OCI-LY1 (cell line): ENCODE results near the gene BCKDHB.

Experiments
- H2AFZ ChIP-seq: fragments of 200-600 bp; sonication (generic), shearing (Covaris generic); 2 replicates; pipeline ENCODE4 v1.6.0; 2014; ENCODE audit warnings: antibody characterized with exemption, mild to moderate bottlenecking, low read length
- H3F3A ChIP-seq: fragments of 200-600 bp; sonication (generic), shearing (Covaris generic); 2 replicates; pipeline ENCODE4 v1.6.0; 2014; ENCODE audit warnings: mild to moderate bottlenecking, antibody characterized with exemption, low read length, moderate library complexity; ENCODE audit not compliant: insufficient read depth
- H3K27ac ChIP-seq: fragments of 200-600 bp; sonication (generic); 2 replicates; pipeline ENCODE4 v1.5.1; 2014; ENCODE audit warnings: low read length, mixed run types, mild to moderate bottlenecking, low read depth; ENCODE audit not compliant: poor library complexity, severe bottlenecking
- H3K27me3 ChIP-seq: fragments of 200-600 bp; sonication (generic); 2 replicates; pipeline ENCODE4 v1.6.0; 2014; ENCODE audit warnings: antibody characterized with exemption, mild to moderate bottlenecking, low read length, moderate library complexity; ENCODE audit not compliant: insufficient read depth
- H3K36me3 ChIP-seq: fragments of 200-600 bp; sonication (generic); 2 replicates; pipeline ENCODE4 v1.6.1; 2014; ENCODE audit warnings: mild to moderate bottlenecking, antibody characterized with exemption, low read length, moderate library complexity, mixed read lengths; ENCODE audit not compliant: insufficient read depth
- H3K4me1 ChIP-seq: fragments of 200-600 bp; sonication (generic); 2 replicates; pipeline ENCODE4 v1.5.1; 2014; ENCODE audit warnings: mild to moderate bottlenecking, low read length, moderate library complexity; ENCODE audit not compliant: insufficient read depth, severe bottlenecking
- H3K4me2 ChIP-seq: fragments of 200-600 bp; sonication (generic), shearing (Covaris generic); 2 replicates; pipeline ENCODE4 v1.6.1; 2014; ENCODE audit warnings: low read length
- H3K4me3 ChIP-seq: fragments of 200-600 bp; sonication (generic); 2 replicates; pipeline ENCODE4 v1.5.1; 2014; ENCODE audit warnings: low read length, low read depth, mild to moderate bottlenecking, mixed read lengths; ENCODE audit not compliant: poor library complexity, severe bottlenecking
- H3K79me2 ChIP-seq: fragments of 200-600 bp; shearing (Covaris generic); 2 replicates; pipeline ENCODE4 v1.6.1; 2016; ENCODE audit warnings: mixed run types, low read length, mixed read lengths; ENCODE audit not compliant: insufficient read depth
- H3K9ac ChIP-seq: fragments of 200-600 bp; sonication (generic), shearing (Covaris generic); 2 replicates; pipeline ENCODE4 v1.6.1; 2014; ENCODE audit warnings: mild to moderate bottlenecking, low read length, mixed read lengths
- H3K9me2 ChIP-seq: fragments of 200-600 bp; sonication (generic), shearing (Covaris generic); 2 replicates; pipeline ENCODE4 v1.6.1; 2014; ENCODE audit warnings: low read depth, mild to moderate bottlenecking, low read length, mixed read lengths
- H3K9me3 ChIP-seq: fragments of 200-600 bp; shearing (Covaris generic); 2 replicates; pipeline ENCODE4 v1.6.1; 2014; ENCODE audit warnings: low read length, mixed read lengths
- H4K20me1 ChIP-seq: fragments of 200-600 bp; sonication (generic), shearing (Covaris generic); 2 replicates; pipeline ENCODE4 v1.6.0; 2016; ENCODE audit warnings: mild to moderate bottlenecking, low read length; ENCODE audit not compliant: insufficient read depth
- EZH2 ChIP-seq: fragments of 200-600 bp; sonication (generic), shearing (Covaris generic); IDR thresholded peaks from 2 replicates; pipeline ENCODE4 v1.8.0; 2017; ENCODE audit warnings: borderline replicate concordance, mixed run types, mild to moderate bottlenecking, antibody characterized with exemption, low read length, moderate library complexity, mixed read lengths
- TF ChIP-seq, protein P1 (sequence below): fragments of 200-600 bp; sonication (generic), shearing (Covaris generic); IDR thresholded peaks from 2 replicates; pipeline ENCODE4 v1.5.1; 2017; ENCODE audit warnings: mild to moderate bottlenecking, antibody characterized with exemption, low read length, moderate library complexity, mixed read lengths

BCKDHB gene

DNA sequence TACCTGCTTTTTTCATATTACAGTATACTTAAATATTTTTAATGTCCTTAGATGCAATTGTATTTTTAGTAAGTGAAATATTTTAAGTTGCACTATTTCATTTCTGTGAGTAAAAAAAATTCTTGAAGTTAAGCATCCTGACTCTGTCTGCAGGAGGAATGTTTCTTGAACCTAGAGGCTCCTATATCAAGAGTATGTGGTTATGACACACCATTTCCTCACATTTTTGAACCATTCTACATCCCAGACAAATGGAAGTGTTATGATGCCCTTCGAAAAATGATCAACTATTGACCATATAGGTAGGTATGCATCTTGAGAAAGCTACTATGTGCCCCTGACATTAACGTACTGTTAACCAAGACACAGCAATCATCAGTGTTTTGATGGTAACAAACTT, 237.0 kb downstream of the BCKDHB start:
- H3K9me2 ChIP-seq: no peaks in the 10 kb centered on the region
- H3F3A ChIP-seq: no peaks in the 10 kb centered on the region
- no peaks in the 10 kb centered on the region for H3K9me3 ChIP-seq
- H2AFZ ChIP-seq: no peak overlapping the region
- H3K4me2 ChIP-seq: no peak overlapping the region
- no peak overlapping the region for H3K27ac ChIP-seq
- TF ChIP-seq, protein P1, sequence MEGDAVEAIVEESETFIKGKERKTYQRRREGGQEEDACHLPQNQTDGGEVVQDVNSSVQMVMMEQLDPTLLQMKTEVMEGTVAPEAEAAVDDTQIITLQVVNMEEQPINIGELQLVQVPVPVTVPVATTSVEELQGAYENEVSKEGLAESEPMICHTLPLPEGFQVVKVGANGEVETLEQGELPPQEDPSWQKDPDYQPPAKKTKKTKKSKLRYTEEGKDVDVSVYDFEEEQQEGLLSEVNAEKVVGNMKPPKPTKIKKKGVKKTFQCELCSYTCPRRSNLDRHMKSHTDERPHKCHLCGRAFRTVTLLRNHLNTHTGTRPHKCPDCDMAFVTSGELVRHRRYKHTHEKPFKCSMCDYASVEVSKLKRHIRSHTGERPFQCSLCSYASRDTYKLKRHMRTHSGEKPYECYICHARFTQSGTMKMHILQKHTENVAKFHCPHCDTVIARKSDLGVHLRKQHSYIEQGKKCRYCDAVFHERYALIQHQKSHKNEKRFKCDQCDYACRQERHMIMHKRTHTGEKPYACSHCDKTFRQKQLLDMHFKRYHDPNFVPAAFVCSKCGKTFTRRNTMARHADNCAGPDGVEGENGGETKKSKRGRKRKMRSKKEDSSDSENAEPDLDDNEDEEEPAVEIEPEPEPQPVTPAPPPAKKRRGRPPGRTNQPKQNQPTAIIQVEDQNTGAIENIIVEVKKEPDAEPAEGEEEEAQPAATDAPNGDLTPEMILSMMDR: no peak
- TF ChIP-seq EZH2: no peak
- no peaks in the 10 kb centered on the region for H3K36me3 ChIP-seq
- no peak overlapping the region for H3K9ac ChIP-seq
- H3K4me1 ChIP-seq: no peaks in the 10 kb centered on the region
- no peaks in the 10 kb centered on the region for H4K20me1 ChIP-seq
- H3K27me3 ChIP-seq: no peaks in the 10 kb centered on the region
- H3K79me2 ChIP-seq: no peaks in the 10 kb centered on the region
- H3K4me3 ChIP-seq: no peak overlapping the region

- Histone ChIP-seq H3K4me1 (no peaks in the 10 kb centered on the region), H3K9me3 (no peaks in the 10 kb centered on the region), H3K9ac (no peak overlapping the region), H3K27me3 (no peaks in the 10 kb centered on the region), H3K27ac (no peak overlapping the region), H3K4me2 (no peak overlapping the region), H2AFZ (no peak overlapping the region), H3K36me3 (no peaks in the 10 kb centered on the region), H3K79me2 (no peaks in the 10 kb centered on the region), H3F3A (no peaks in the 10 kb centered on the region), H3K9me2 (no peaks in the 10 kb centered on the region), H4K20me1 (no peaks in the 10 kb centered on the region), H3K4me3 (no peak overlapping the region)
- no peak for TF ChIP-seq EZH2
- TF ChIP-seq, protein P1: no peak
Observed at GRCh38 chr6:80347101-80347500, 240.6 kb downstream of the BCKDHB start.

DNA sequence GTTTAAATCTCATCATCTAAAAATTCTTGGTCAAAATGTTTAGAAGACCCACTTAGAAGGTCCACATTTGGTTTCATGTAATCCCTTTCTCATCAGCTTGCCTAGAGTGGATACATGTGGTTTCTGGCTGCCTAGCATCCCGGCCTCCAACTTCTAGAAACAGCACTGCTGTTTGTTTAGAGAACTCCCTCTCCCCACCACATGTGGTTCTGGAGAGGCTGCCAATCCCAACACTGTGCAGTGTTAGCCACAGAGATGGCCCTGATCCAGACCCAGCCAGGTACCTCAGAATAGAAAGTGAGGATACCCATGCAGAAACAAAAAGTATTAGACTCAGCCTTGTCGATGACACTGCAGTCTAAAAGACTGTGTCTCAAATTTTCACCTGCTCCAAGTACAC, 241.8 kb downstream of the BCKDHB start:
- Histone ChIP-seq H3K27me3 (no peaks in the 10 kb centered on the region), H3K36me3 (no peaks in the 10 kb centered on the region), H3K4me3 (no peak overlapping the region), H3K79me2 (no peaks in the 10 kb centered on the region), H3K4me1 (no peaks in the 10 kb centered on the region), H3K9me3 (no peaks in the 10 kb centered on the region), H4K20me1 (no peaks in the 10 kb centered on the region), H3F3A (no peaks in the 10 kb centered on the region), H3K9ac (no peak overlapping the region), H3K9me2 (no peaks in the 10 kb centered on the region), H2AFZ (no peak overlapping the region), H3K4me2 (no peak overlapping the region), H3K27ac (no peak overlapping the region)
- no peak for TF ChIP-seq EZH2
- TF ChIP-seq, protein P1: no peak
